ACC112 (cell line): ENCODE results near the gene PLK5.
"Not testable (repeated sequence)": the region's sequence is repeated elsewhere in the genome, so short reads cannot be mapped to it uniquely, and the experiment has no call there.

ENCODE experiments used
- H2AFZ ChIP-seq: fragments of 200-600 bp; sonication (generic); one replicate; pipeline ENCODE4 v1.6.0; 2017; ENCODE audit warnings: antibody characterized with exemption, low read length; ENCODE audit not compliant: unreplicated experiment
- H3K27ac ChIP-seq: fragments of 200-600 bp; sonication (generic); 2 replicates; pipeline ENCODE4 v1.5.1; 2014; ENCODE audit warnings: low read depth, mild to moderate bottlenecking, antibody characterized with exemption, low read length, moderate library complexity
- H3K27me3 ChIP-seq: fragments of 200-600 bp; sonication (generic); 2 replicates; pipeline ENCODE4 v1.6.1; 2014; ENCODE audit warnings: mild to moderate bottlenecking, antibody characterized with exemption, low read length, moderate library complexity, mixed read lengths; ENCODE audit not compliant: insufficient read depth
- H3K36me3 ChIP-seq: fragments of 200-600 bp; sonication (generic); 2 replicates; pipeline ENCODE4 v1.6.1; 2016; ENCODE audit warnings: mild to moderate bottlenecking, antibody characterized with exemption, low read length, moderate library complexity, mixed read lengths; ENCODE audit not compliant: insufficient read depth
- H3K4me1 ChIP-seq: fragments of 200-600 bp; sonication (generic); one replicate; pipeline ENCODE4 v1.6.1; 2016; ENCODE audit warnings: low read length, mixed read lengths; ENCODE audit not compliant: insufficient read depth, unreplicated experiment, control insufficient read depth
- H3K4me3 ChIP-seq: fragments of 200-600 bp; sonication (generic); 2 replicates; pipeline ENCODE4 v1.5.1; 2014; ENCODE audit warnings: mild to moderate bottlenecking, low read depth, low read length
- H3K79me2 ChIP-seq: fragments of 200-600 bp; sonication (generic); one replicate; pipeline ENCODE4 v1.6.0; 2016; ENCODE audit warnings: low read length; ENCODE audit not compliant: control insufficient read depth, unreplicated experiment, insufficient read depth

The PLK5 gene

DNA sequence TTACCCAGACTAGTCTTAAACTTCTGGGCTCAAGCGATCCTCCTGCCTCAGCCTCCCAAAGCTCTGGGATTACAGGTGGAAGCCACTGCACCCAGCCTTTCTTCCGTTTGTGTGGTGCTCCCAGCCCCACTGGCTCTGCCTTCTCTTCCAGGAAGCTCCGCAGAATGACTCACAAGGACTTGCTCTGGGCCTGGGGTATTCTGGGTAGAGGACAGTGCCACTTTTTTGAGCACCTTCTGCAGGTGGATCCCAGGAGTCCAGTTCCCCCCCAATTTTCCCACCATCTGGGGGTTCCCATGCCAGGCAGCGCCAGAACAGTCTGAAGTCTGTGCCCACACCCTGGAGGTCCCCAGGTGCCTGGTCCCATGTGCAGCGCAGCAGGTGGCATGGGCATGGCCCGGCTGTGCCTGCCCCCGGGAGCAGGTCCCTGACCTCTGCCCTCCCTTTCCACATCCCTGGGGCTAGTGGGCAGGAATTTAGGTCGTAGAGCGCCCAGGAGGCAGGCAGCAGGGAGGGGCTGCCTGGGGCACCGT lies 31.3 kb upstream of the PLK5 start:
- no peak overlapping the region for H2AFZ ChIP-seq
- H3K79me2 ChIP-seq: no peaks in the 10 kb centered on the region
- no peak overlapping the region for H3K4me3 ChIP-seq
- H3K27ac ChIP-seq: no peak overlapping the region
- no peaks in the 10 kb centered on the region for H3K4me1 ChIP-seq
- H3K27me3 ChIP-seq: peaks cover 6% of the 10 kb centered on the region; the same call in 1 of the 2 replicates
- H3K36me3 ChIP-seq: no peaks in the 10 kb centered on the region

- Histone ChIP-seq H3K27ac (no peak overlapping the region), H3K27me3 (peaks cover 6% of the 10 kb centered on the region; the same call in 1 of the 2 replicates), H3K4me1 (no peaks in the 10 kb centered on the region), H3K36me3 (no peaks in the 10 kb centered on the region), H3K79me2 (no peaks in the 10 kb centered on the region), H3K4me3 (no peak overlapping the region), H2AFZ (no peak overlapping the region)
These were observed 29.6 kb upstream of the PLK5 start for GRCh38 chr19:1494115-1494815.

DNA sequence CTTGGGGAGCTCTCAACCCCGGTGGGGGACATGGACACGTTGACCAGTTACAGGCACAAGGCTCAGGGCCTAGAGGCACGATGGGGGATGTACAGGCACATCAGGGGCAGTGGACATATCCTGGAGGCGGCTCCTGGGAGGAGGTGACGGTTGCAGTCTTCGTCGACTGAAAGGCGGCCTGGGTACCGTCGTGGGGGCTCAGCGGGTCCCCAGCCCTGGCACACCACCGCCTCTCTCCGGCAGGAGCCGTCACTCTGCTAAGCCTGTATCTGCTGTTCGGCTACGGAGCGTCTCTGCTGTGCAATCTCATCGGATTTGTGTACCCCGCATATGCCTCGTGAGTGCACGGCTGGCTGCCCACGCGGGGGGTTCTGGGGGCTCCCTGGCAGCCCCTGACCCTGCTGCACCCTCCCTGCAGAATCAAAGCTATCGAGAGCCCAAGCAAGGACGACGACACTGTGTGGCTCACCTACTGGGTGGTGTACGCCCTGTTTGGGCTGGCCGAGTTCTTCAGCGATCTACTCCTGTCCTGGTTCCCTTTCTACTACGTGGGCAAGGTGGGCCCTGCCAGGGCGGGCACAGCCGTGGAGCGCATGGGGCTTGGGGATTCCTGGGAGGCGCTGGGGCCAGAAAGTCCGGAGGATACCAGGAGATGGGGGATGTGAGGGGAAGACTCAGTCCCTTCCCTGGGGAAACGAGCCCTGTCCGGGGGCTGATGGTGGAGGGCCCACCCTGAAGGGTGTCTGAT lies 28.7 kb upstream of the PLK5 start:
- no peak overlapping the region for H3K27ac ChIP-seq
- no peaks in the 10 kb centered on the region for H3K79me2 ChIP-seq
- peaks cover 6% of the 10 kb centered on the region; the same call in 1 of the 2 replicates for H3K27me3 ChIP-seq
- H3K36me3 ChIP-seq: no peaks in the 10 kb centered on the region
- no peaks in the 10 kb centered on the region for H3K4me1 ChIP-seq
- H3K4me3 ChIP-seq: no peak overlapping the region
- no peak overlapping the region for H2AFZ ChIP-seq

DNA sequence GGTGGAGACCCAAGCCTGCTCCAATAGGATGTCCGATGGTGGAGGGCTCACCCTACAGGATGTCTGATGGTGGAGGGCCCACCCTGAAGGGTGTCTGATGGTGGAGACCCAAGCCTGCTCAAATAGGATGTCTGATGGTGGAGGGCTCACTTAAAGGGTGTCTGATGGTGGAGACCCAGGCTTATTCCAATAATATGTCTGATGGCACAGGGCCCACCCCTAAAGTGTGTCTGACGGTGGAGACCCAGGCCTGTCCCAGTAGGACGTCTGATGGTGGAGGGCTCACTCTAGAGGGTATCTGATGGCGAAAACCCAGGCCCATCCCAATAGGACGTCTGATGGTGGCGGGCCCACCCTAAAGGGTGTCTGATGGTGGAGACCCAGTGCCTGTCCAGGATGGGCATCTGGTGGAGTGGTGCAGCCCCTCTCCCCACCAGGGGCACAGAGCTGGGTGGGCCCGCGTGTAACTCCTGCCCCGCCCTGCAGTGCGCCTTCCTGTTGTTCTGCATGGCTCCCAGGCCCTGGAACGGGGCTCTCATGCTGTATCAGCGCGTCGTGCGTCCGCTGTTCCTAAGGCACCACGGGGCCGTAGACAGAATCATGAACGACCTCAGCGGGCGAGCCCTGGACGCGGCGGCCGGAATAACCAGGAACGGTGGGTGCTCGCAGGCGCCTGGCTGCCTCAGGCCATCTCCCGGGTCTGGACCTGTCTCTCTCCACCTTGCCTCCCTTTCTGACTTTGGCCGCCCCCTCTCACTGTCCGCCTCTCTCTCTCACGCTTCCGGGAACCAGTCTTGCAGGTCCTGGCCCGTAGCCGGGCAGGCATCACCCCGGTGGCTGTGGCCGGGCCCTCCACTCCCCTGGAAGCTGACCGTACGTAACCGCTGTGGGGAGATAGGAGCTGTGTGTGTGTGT lies 27.8 kb upstream of the PLK5 start:
- Histone ChIP-seq H3K79me2 (no peaks in the 10 kb centered on the region), H2AFZ (no peak overlapping the region), H3K4me1 (no peaks in the 10 kb centered on the region), H3K27me3 (peaks cover 6% of the 10 kb centered on the region; the same call in 1 of the 2 replicates), H3K27ac (no peak overlapping the region), H3K36me3 (no peaks in the 10 kb centered on the region), H3K4me3 (no peak overlapping the region)

GRCh38 chr19:1496714-1497577 lies 26.9 kb upstream of the PLK5 start:
- Histone ChIP-seq H3K36me3 (no peaks in the 10 kb centered on the region), H3K4me1 (no peaks in the 10 kb centered on the region), H2AFZ (no peak overlapping the region), H3K27me3 (no peaks in the 10 kb centered on the region), H3K79me2 (no peaks in the 10 kb centered on the region), H3K27ac (no peak overlapping the region), H3K4me3 (no peak overlapping the region)

DNA sequence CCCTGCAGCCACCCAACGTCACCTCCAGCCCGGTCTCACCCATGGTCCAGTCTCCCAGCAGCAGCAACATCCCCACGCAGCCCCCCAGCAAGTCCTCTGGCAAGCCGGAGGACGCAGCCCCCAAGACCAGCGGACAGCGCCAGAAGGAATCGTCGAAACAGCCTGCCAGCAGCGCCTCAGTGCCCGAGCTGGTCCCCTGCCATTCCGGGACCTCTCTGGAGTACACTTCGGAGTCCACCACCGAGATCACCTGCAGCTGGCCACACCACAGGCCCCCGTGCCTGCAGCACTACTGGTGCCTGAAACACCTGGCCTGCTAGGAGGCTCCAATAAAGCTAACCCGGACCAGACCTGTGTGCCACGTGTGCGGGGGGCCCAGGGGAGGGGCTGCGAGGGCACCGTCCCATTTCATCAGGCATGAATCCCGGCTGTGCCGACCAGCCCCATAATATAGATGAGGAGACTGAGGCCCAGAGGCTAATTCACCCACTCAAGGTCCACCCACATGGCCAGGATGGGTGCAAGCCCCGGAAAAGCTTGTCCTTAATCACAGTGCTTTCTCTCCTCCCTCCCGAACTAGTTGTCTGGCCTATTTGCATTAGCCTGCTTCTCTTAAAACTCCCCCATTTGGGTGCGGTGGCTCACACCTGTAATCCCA lies 26.2 kb upstream of the PLK5 start:
- H3K4me3 ChIP-seq: no peak overlapping the region
- no peak overlapping the region for H2AFZ ChIP-seq
- no peaks in the 10 kb centered on the region for H3K27me3 ChIP-seq
- H3K27ac ChIP-seq: no peak overlapping the region
- H3K79me2 ChIP-seq: no peaks in the 10 kb centered on the region
- H3K36me3 ChIP-seq: no peaks in the 10 kb centered on the region
- H3K4me1 ChIP-seq: no peaks in the 10 kb centered on the region

DNA sequence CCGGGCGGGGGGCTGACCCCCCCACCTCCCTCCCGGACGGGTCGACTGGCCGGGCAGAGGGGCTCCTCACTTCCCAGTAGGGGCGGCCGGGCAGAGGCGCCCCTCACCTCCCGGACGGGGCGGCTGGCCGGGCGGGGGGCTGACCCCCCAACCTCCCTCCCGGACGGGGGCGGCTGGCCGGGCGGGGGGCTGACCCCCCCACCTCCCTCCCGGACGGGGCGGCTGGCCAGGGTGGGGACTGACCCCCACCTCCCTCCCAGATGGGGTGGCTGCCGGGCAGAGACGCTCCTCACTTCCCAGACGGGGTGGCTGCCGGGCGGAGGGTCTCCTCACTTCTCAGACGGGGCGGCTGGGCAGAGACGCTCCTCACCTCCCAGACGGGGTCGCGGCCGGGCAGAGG lies 24.6 kb upstream of the PLK5 start:
- not testable (repeated sequence) for H3K79me2 ChIP-seq, H3K4me1 ChIP-seq, H3K27me3 ChIP-seq, H3K27ac ChIP-seq, H2AFZ ChIP-seq, H3K4me3 ChIP-seq, H3K36me3 ChIP-seq

DNA sequence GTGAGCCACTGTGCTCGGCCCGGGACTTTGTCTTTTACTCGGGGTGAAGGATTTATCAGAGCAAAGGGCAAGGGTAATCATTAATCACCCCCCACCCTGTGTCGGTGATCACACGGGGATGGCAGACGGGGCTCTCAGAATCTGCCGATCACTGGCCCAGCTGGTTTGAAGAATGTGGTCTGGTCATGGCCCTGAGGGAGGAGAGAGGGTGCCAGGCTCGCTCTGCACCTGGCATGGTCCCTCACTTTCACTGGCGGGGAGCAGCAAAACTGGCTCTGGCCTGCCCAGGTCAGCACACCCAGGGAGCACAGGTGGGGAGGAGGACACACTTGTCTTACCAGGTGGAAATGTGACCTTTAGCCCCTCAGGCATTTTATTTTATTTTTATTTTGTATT lies 22.7 kb upstream of the PLK5 start:
- H3K27me3 ChIP-seq: no peaks in the 10 kb centered on the region
- no peaks in the 10 kb centered on the region for H3K79me2 ChIP-seq
- no peak overlapping the region for H2AFZ ChIP-seq
- H3K4me3 ChIP-seq: no peak overlapping the region
- H3K4me1 ChIP-seq: no peaks in the 10 kb centered on the region
- no peaks in the 10 kb centered on the region for H3K36me3 ChIP-seq
- H3K27ac ChIP-seq: no peak overlapping the region

DNA sequence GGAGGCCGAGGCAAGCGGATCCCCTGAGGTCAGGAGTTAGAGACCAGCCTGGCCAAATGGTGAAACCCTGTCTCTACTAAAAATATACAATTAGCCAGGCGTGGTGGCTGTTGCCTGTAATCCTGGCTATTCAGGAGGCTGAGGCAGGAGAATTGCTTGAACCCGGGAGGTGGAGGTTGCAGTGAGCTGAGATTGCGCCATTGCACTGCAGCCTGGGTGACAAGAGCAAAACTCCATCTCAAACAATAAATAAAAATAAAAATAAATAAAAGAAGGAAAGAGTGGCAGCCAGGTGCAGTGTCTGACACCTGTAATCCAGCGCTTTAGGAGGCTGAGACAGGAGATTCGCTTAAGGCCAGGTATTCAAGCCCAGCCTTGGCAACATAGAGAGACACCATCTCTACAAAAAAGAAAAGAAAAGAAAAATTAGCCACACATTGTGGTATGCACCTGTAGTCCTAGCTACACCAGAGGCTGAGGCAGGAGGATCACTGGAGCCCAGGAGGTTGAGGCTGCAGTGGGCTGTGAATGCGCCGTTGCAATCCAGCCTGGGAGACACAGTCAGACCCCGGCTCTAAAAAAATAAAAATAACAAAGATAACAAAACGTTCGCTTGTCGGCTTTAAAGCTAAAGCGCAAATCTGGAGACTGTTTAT lies 21.3 kb upstream of the PLK5 start:
- Histone ChIP-seq H3K4me1 (no peaks in the 10 kb centered on the region), H2AFZ (peak overlapping the region; percentile 38)

More for the DNA sequence above, 21.3 kb upstream of the PLK5 start:
- no peak overlapping the region for H3K27ac ChIP-seq
- peak overlapping the region; percentile 62 for H3K4me3 ChIP-seq
- H3K79me2 ChIP-seq: no peaks in the 10 kb centered on the region
- H3K27me3 ChIP-seq: no peaks in the 10 kb centered on the region
- H3K36me3 ChIP-seq: no peaks in the 10 kb centered on the region
